HG02588 (cell line): ENCODE results near the gene TENM4.

Source experiments
- ATAC-seq: cut with Tn5 transposase; IDR thresholded peaks from one replicate; pipeline ENCODE4 v1.9.1; 2021; ENCODE audit warnings: mild to moderate bottlenecking, moderate library complexity; ENCODE audit not compliant: unreplicated experiment

The TENM4 gene

GRCh38 chr11:79071190-79071589, 369.6 kb downstream of the TENM4 start:
- no peak for ATAC-seq

GRCh38 chr11:79070518-79070917, 370.3 kb downstream of the TENM4 start:
- ATAC-seq: no peak

GRCh38 chr11:79069504-79069903, 371.3 kb downstream of the TENM4 start:
- ATAC-seq: no peak

- ATAC-seq: no peak
Observed at GRCh38 chr11:79068356-79068755, 372.5 kb downstream of the TENM4 start.

- ATAC-seq: no peak
Observed at GRCh38 chr11:79067352-79067679, 373.5 kb downstream of the TENM4 start.

GRCh38 chr11:79066456-79067351, 374.1 kb downstream of the TENM4 start:
- no peak for ATAC-seq

GRCh38 chr11:79062814-79063762, 377.7 kb downstream of the TENM4 start:
- no peak for ATAC-seq

GRCh38 chr11:79060081-79060953, 380.5 kb downstream of the TENM4 start:
- ATAC-seq: no peak

GRCh38 chr11:79059141-79059540, 381.7 kb downstream of the TENM4 start:
- ATAC-seq: no peak

- no peak for ATAC-seq
Observed at GRCh38 chr11:79055856-79056631, 384.8 kb downstream of the TENM4 start.

GRCh38 chr11:79054636-79055035, 386.2 kb downstream of the TENM4 start:
- ATAC-seq: no peak

GRCh38 chr11:79052544-79052943, 388.3 kb downstream of the TENM4 start:
- no peak for ATAC-seq

- ATAC-seq: no peak
Observed at GRCh38 chr11:79050786-79051185, 390.0 kb downstream of the TENM4 start.

- ATAC-seq: no peak
Observed at GRCh38 chr11:79049741-79050179, 391.1 kb downstream of the TENM4 start.

GRCh38 chr11:79047980-79048379, 392.9 kb downstream of the TENM4 start:
- ATAC-seq: no peak

- no peak for ATAC-seq
Observed at GRCh38 chr11:79047321-79047720, 393.5 kb downstream of the TENM4 start.

- no peak for ATAC-seq
Observed at GRCh38 chr11:79046366-79046765, 394.5 kb downstream of the TENM4 start.

- no peak for ATAC-seq
Observed at GRCh38 chr11:79045800-79046304, 395.0 kb downstream of the TENM4 start.

- no peak for ATAC-seq
Observed at GRCh38 chr11:79045018-79045799, 395.6 kb downstream of the TENM4 start.
